Mucosa of rectum (tissue), 2 donors: ENCODE results near the gene ARHGEF26.

Experiments
- H3K27ac ChIP-seq, 2 donors: one replicate each; pipeline ENCODE4 v1.7.0; 2013; ENCODE audit warnings: inconsistent platforms in 2 of 2, low read depth in 2 of 2, low read length in 2 of 2
- H3K27me3 ChIP-seq, 2 donors: one replicate each; pipeline ENCODE4 v1.7.0; 2013; ENCODE audit warnings: low read length in 2 of 2; ENCODE audit not compliant: control insufficient read depth in 2 of 2, insufficient read depth in 2 of 2
- H3K36me3 ChIP-seq, 2 donors: one replicate each; pipeline ENCODE4 v1.7.0; 2013; ENCODE audit warnings: low read length in 2 of 2; ENCODE audit not compliant: control insufficient read depth in 2 of 2, insufficient read depth in 2 of 2
- H3K4me1 ChIP-seq, 2 donors: one replicate each; pipeline ENCODE4 v1.7.0; 2013; ENCODE audit warnings: low read length in 2 of 2, mild to moderate bottlenecking in 1 of 2; ENCODE audit not compliant: control insufficient read depth in 2 of 2, insufficient read depth in 2 of 2
- H3K4me3 ChIP-seq, 2 donors: one replicate each; pipeline ENCODE4 v1.7.0; 2013; ENCODE audit warnings: low read length in 2 of 2
- H3K9ac ChIP-seq, 2 donors: one replicate each; pipeline ENCODE4 v1.7.0; 2013; ENCODE audit warnings: low read length in 2 of 2, low read depth in 1 of 2, mild to moderate bottlenecking in 1 of 2
- H3K9me3 ChIP-seq, 2 donors: one replicate each; pipeline ENCODE4 v1.7.0; 2013; ENCODE audit warnings: low read length in 2 of 2; ENCODE audit not compliant: control insufficient read depth in 2 of 2
- donor health status: healthy.
- donor health status: Normal muscosa, but diverticular disease.

The ARHGEF26 gene

GRCh38 chr3:154193000-154193615 is 71.9 kb downstream of the ARHGEF26 start:
- Histone ChIP-seq H3K9ac (no peak overlapping the region), H3K36me3 (peaks cover 0 to 3% of the 10 kb centered on the region in 2 donors)

DNA sequence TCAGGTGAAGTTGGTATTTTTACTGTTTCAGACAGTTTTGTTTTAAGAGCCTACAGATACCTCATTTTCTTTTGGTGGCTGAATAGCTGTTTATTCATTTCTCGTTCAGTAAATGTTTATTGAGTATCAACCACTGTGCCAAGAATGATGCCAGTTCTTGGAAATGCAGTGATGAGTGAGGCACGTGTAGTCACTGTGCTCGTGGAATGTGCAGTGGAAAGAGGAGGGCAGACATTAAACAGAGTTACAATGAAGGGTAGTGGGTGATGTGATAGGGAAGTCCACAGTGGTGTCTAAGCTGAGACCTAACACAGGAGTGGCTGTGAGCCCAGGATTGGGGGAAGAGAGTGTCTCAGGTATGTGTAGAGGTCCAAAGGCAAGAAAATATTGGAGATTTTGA is 73.7 kb downstream of the ARHGEF26 start:
- no peaks in the 10 kb centered on the region for H3K27me3 ChIP-seq
- H3K36me3 ChIP-seq, result no peaks in the 10 kb centered on the region
- H3K9me3 ChIP-seq, result no peaks in the 10 kb centered on the region
- no peaks in the 10 kb centered on the region for H3K4me1 ChIP-seq
- no peak overlapping the region for H3K27ac ChIP-seq
- H3K4me3 ChIP-seq, result no peak overlapping the region
- H3K9ac ChIP-seq, result no peak overlapping the region

More at GRCh38 chr3:154193000-154193615, 71.9 kb downstream of the ARHGEF26 start:
- Histone ChIP-seq H3K27me3 (no peaks in the 10 kb centered on the region), H3K9me3 (no peaks in the 10 kb centered on the region), H3K27ac (no peak overlapping the region), H3K4me1 (no peaks in the 10 kb centered on the region), H3K4me3 (no peak overlapping the region)

- no peaks in the 10 kb centered on the region for H3K36me3 ChIP-seq
- H3K4me1 ChIP-seq, result no peaks in the 10 kb centered on the region
- no peak overlapping the region for H3K9ac ChIP-seq
Measured at GRCh38 chr3:154195620-154196356, 74.6 kb downstream of the ARHGEF26 start.

DNA sequence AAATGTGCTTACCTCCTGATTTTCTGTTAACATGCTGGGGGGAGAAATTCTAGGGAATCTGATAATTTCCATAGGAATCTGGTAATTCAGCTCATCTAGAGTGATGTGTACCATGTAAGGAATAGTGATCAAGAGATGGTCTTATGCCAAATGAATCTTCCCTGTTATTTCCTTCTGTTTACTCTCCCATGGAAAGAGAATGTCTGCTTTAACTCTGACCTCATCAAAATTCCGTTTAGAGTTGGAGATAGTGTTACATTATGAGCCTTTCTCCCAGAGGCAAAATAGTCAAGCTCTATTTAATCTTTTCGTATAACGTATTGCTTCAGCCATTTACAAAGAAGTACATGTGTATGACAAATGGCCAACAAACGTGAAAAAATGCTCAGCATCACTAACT is 76.6 kb downstream of the ARHGEF26 start:
- Histone ChIP-seq H3K36me3 (no peaks in the 10 kb centered on the region), H3K4me1 (no peaks in the 10 kb centered on the region), H3K9ac (no peak overlapping the region), H3K27me3 (no peaks in the 10 kb centered on the region), H3K9me3 (no peaks in the 10 kb centered on the region), H3K27ac (no peak overlapping the region), H3K4me3 (no peak overlapping the region)

More at GRCh38 chr3:154195620-154196356, 74.6 kb downstream of the ARHGEF26 start:
- H3K4me3 ChIP-seq, result no peak overlapping the region
- no peaks in the 10 kb centered on the region for H3K27me3 ChIP-seq
- H3K9me3 ChIP-seq, result no peaks in the 10 kb centered on the region
- H3K27ac ChIP-seq, result no peak overlapping the region

DNA sequence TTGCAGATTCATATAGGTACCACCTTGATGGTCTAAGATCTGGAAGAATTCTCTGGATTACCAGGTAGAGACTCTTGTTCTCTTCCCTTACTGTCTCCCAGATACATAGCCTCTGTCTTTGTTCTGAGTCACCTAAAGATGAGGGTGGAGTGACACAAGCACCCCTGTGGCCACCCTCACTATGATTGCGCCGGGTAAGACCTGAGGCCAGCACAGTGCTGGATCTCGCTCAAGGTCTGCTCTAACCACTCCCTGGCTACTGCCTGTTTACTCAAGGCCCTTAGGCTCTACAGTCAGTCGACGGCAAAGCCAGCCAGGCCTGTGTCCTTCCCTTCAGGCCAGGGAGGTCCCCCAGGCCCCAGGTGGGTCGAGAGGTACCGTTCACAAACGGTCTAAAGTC is 88.3 kb downstream of the ARHGEF26 start:
- H3K36me3 ChIP-seq, result no peaks in the 10 kb centered on the region
- H3K4me3 ChIP-seq, result no peak overlapping the region
- H3K9me3 ChIP-seq, result peaks cover 0 to 3% of the 10 kb centered on the region in 2 donors
- H3K27ac ChIP-seq, result no peak overlapping the region
- no peaks in the 10 kb centered on the region for H3K27me3 ChIP-seq
- no peaks in the 10 kb centered on the region for H3K4me1 ChIP-seq
- H3K9ac ChIP-seq, result no peak overlapping the region

DNA sequence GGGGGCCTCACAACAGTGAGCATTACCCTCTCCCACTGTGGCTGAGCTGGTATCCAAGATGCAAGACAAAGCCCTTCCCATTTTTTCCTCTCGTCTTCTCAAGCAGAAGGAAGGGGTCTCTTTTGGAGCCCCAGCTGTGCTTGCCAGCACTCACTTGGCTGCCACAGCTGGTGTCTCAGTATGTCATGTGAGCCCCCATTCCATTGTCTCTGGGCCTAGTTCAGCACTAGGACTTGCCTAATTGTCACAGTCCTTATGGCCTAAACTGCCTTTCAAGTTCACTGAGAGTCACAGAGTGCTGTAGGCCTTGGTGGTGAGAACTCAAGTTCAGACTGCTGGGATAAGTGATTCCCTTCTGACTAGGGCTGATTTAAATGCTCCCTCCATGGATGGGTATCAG is 89.8 kb downstream of the ARHGEF26 start:
- no peaks in the 10 kb centered on the region for H3K4me1 ChIP-seq
- H3K9ac ChIP-seq, result no peak overlapping the region
- H3K9me3 ChIP-seq, result no peaks in the 10 kb centered on the region
- H3K36me3 ChIP-seq, result no peaks in the 10 kb centered on the region
- H3K4me3 ChIP-seq, result no peak overlapping the region
- no peak overlapping the region for H3K27ac ChIP-seq
- H3K27me3 ChIP-seq, result no peaks in the 10 kb centered on the region

GRCh38 chr3:154214306-154214705 is 93.1 kb downstream of the ARHGEF26 start:
- Histone ChIP-seq H3K27me3 (no peaks in the 10 kb centered on the region), H3K4me1 (no peaks in the 10 kb centered on the region), H3K36me3 (no peaks in the 10 kb centered on the region), H3K9ac (no peak overlapping the region), H3K9me3 (no peaks in the 10 kb centered on the region), H3K27ac (no peak overlapping the region), H3K4me3 (no peak overlapping the region)

DNA sequence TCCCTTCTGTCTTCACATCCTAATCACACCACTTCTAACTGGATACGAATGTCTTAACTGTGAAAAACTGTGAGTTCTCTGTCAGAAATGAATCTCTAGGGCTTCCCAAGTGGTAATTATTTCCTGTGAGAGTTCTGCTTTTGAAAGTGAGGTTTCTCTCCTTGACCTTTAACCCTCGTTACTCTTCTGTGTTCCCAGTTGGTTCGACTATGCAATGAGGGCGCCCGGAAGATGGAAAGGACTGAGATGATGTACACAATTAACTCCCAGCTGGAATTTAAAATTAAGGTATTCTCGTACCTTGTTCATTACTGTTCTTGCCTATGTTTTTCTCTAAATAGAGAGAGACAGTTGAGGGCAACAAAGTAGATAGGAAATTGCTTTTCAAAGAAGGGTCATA is 96.5 kb downstream of the ARHGEF26 start:
- no peaks in the 10 kb centered on the region for H3K9me3 ChIP-seq
- H3K9ac ChIP-seq, result no peak overlapping the region
- H3K27ac ChIP-seq, result no peak overlapping the region
- no peaks in the 10 kb centered on the region for H3K36me3 ChIP-seq
- no peak overlapping the region for H3K4me3 ChIP-seq
- no peaks in the 10 kb centered on the region for H3K27me3 ChIP-seq
- H3K4me1 ChIP-seq, result no peaks in the 10 kb centered on the region

DNA sequence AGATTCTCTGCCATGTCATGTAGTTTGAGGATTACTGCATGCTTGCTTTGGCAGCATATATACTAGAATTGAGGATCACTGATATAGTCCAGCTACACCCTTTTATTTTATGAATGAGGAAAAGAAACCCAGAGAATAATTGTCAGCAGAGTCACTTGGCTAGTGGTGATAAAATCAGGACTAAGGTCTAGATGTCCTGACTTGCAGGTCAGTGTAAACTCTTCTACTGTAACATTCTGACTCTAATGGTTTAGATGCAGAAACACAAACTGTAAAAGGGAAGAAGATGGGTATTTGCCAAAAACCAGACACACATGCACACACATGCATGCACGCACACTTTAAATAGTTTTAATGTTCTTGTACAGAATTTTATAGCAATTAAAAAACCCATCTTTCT is 97.5 kb downstream of the ARHGEF26 start:
- Histone ChIP-seq H3K27ac (no peak overlapping the region), H3K4me1 (no peaks in the 10 kb centered on the region), H3K9ac (no peak overlapping the region), H3K9me3 (no peaks in the 10 kb centered on the region), H3K27me3 (no peaks in the 10 kb centered on the region), H3K36me3 (no peaks in the 10 kb centered on the region), H3K4me3 (no peak overlapping the region)

DNA sequence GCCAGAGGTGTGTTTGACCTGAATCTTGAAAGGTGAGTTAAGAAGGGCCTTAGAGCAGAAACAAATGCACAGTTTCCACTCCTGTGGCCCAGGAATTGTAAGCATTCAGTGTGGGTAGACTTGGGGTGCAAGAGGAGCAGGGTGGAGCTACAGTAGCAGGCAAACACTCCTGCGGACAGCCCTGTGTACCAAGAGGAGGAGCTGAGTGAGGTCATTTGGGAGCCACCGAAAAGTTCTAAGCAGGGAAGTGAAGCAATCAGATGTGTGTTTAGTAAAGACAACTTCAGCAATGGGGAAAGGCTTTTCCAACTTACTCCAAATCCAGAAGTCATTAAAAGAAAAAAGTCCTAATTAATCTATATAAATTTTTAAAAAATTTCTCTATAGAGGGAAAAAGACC is 99.3 kb downstream of the ARHGEF26 start:
- H3K27me3 ChIP-seq, result no peaks in the 10 kb centered on the region
- H3K9ac ChIP-seq, result no peak overlapping the region
- no peaks in the 10 kb centered on the region for H3K9me3 ChIP-seq
- no peaks in the 10 kb centered on the region for H3K36me3 ChIP-seq
- H3K4me3 ChIP-seq, result no peak overlapping the region
- no peak overlapping the region for H3K27ac ChIP-seq
- H3K4me1 ChIP-seq, result no peaks in the 10 kb centered on the region
